HepG2 (cell line): ENCODE results near the gene GLIS2. TPM values are rescaled to one million over a fixed set of nuclear protein-coding genes. Genes with fewer than 3 reads are reported as not detected.

Experiments
- CEBPG ChIP-seq: IDR thresholded peaks from 2 replicates; pipeline ENCODE4 v1.6.1; 2016
- HDAC1 ChIP-seq: sonication (generic); formaldehyde crosslinking; IDR thresholded peaks from 2 replicates; pipeline ENCODE4 v1.5.1; 2020; ENCODE audit warnings: mild to moderate bottlenecking, missing genetic modification reagents
- TAF15 ChIP-seq: fragments of 200-400 bp; formaldehyde crosslinking; IDR thresholded peaks from one replicate; pipeline ENCODE4 v1.6.1; 2018; ENCODE audit warnings: mild to moderate bottlenecking, low read depth, low read length; ENCODE audit not compliant: poor library complexity, severe bottlenecking
- UBTF ChIP-seq: sonication (generic); formaldehyde crosslinking; IDR thresholded peaks from 2 replicates; pipeline ENCODE4 v1.4.0; 2020; ENCODE audit warnings: mild to moderate bottlenecking, missing genetic modification reagents
- ZBTB26 ChIP-seq: IDR thresholded peaks from 2 replicates; pipeline ENCODE4 v1.6.1; 2016; ENCODE audit warnings: missing compliant biosample characterization, missing genetic modification reagents, borderline replicate concordance
- ZBTB40 ChIP-seq, 2 experiments: fragments of 450-650 bp in 1 of 2; sonication (generic) in 1 of 2; formaldehyde crosslinking in 1 of 2; IDR thresholded peaks; 2 replicates each; pipeline versions ENCODE4 v1.6.1 to v1.8.0; 2016 to 2022; ENCODE audit warnings: antibody characterized with exemption in 1 of 2, mild to moderate bottlenecking in 1 of 2, missing genetic modification reagents in 1 of 2
- ZBTB7B ChIP-seq: sonication (generic); formaldehyde crosslinking; IDR thresholded peaks from 2 replicates; pipeline ENCODE4 v1.4.0; 2020; ENCODE audit warnings: missing genetic modification reagents
- ZNF264 ChIP-seq: sonication (generic); formaldehyde crosslinking; IDR thresholded peaks from 2 replicates; pipeline ENCODE4 v1.4.0; 2020; ENCODE audit warnings: missing genetic modification reagents
- ZNF280D ChIP-seq: sonication (generic); formaldehyde crosslinking; IDR thresholded peaks from 2 replicates; pipeline ENCODE4 v1.5.1; 2020; ENCODE audit warnings: mild to moderate bottlenecking, missing genetic modification reagents
- ZNF547 ChIP-seq: sonication (generic); formaldehyde crosslinking; IDR thresholded peaks from 2 replicates; pipeline ENCODE4 v1.5.1; 2020; ENCODE audit warnings: mild to moderate bottlenecking, missing genetic modification reagents
- ZNF556 ChIP-seq: sonication (generic); formaldehyde crosslinking; IDR thresholded peaks from 2 replicates; pipeline ENCODE4 v1.4.0; 2020; ENCODE audit warnings: mild to moderate bottlenecking, missing genetic modification reagents, borderline replicate concordance
- ZNF850 ChIP-seq: sonication (generic); formaldehyde crosslinking; conservative IDR thresholded peaks from 2 replicates; pipeline ENCODE4 v1.9.0; 2021; ENCODE audit warnings: mild to moderate bottlenecking, missing genetic modification reagents
- polyA plus RNA-seq, 8 experiments: library from polyadenylated mRNA; depleted of rRNA in 3 of 8; stranded (reverse) in 7 of 8; unstranded in 1 of 8; fragments of >200 nt; fragmentation: Illumina TruSeq in 4 of 8; extraction: Trizol in 4 of 8; gene quantifications; 2 replicates each; pipeline versions ENCODE4 v1.2.1 to v1.2.3, GENCODE V29; 2011 to 2016; ENCODE audit warnings: low read depth in 4 of 8, missing spikeins in 1 of 8, mixed read lengths in 1 of 8; ENCODE audit not compliant: insufficient read depth in 1 of 8
- total RNA-seq, 5 experiments: library from RNA; depleted of rRNA; stranded (reverse); fragments of >200 nt; fragmentation: Illumina TruSeq; extraction: Trizol; gene quantifications; 2 replicates each; pipeline ENCODE4 v1.2.3, GENCODE V29; 2016; ENCODE audit warnings: low read depth in 1 of 5

GLIS2 gene
- total and polyA plus RNA-seq, 2 of the 13 experiments (the other 11 are each of a cell fraction or from before 2014, with no cell fraction given): 0.28 to 0.29 TPM

GRCh38 chr16:4328046-4328781 lies 12.3 kb downstream of the GLIS2 start (continued):
- TF ChIP-seq ZNF280D (CRISPR knock-in tag): peak; percentile 54; the same call in 1 of the 2 replicates
- peak; percentile 71 for TF ChIP-seq ZNF547 (CRISPR knock-in tag)
- TF ChIP-seq ZBTB26: no peak
- peak; percentile 43 for TF ChIP-seq CEBPG (CRISPR knock-in tag)
- TF ChIP-seq TAF15: peak; percentile 57
- peak; percentile 70 for TF ChIP-seq HDAC1 (CRISPR knock-in tag)
- TF ChIP-seq UBTF (CRISPR knock-in tag): peak; percentile 95
- TF ChIP-seq ZBTB40 (IDR thresholded peaks at IDR 0.05): no peak
- TF ChIP-seq ZBTB40 (CRISPR knock-in tag; IDR thresholded peaks at IDR 0.05): peak; percentile 25
- no peak for TF ChIP-seq ZNF850 (CRISPR knock-in tag)
- peak; percentile 45; the same call in 1 of the 2 replicates for TF ChIP-seq ZNF556 (CRISPR knock-in tag)
- TF ChIP-seq ZNF264 (CRISPR knock-in tag): no peak
- TF ChIP-seq ZBTB7B: peak; percentile 67; the same call in 1 of the 2 replicates
